ENCODE measurements around the gene SLC22A5.
A peak's percentile ranks its signal among the peaks of the same experiment; 100 is the strongest.
"Not testable (repeated sequence)": the region's sequence is repeated elsewhere in the genome, so short reads cannot be mapped to it uniquely, and the experiment has no call there.

SLC22A5 gene

GRCh38 chr5:132384506-132385050 is 15.1 kb downstream of the SLC22A5 start:
- H3K27ac ChIP-seq, result no peak overlapping the region
- H3K4me3 ChIP-seq, result no peak overlapping the region

DNA sequence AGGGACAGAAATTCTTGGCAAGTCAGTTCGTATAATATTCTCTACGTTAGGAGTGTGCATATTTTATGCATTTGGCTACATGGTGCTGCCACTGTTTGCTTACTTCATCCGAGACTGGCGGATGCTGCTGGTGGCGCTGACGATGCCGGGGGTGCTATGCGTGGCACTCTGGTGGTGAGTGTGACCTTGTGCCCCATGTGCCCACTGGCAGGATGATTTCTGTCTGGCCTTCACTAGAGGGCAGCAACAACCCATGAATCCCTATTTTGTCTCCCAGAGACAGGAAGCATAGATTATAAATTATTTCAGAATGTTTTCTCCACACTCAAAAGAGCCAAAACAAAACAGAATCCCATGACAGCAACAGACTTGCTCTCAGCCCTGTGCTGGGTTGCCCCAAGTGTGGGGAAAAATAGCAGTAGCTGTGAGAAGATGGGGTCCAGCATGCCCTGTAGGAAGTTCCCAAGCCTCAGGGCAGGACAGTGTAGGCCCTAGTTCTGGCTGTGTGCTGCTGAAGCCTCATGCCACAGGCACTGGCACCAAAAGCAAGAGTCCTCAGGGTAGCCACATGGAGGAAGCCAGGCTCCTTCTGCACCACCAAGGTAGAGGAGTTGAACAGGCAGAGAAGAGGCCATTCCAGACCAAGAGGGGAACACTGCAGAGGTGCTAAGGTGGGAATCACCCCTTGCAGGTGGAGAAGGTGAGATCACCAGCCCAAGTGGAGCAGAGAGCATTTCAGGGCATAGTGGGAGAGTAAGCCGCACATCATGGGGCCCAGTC is 16.0 kb downstream of the SLC22A5 start:
- no peak overlapping the region for H3K4me3 ChIP-seq
- peak overlapping the region in 15 of 21 experiments; percentile 13 to 78 (median 51) for H3K27ac ChIP-seq

DNA sequence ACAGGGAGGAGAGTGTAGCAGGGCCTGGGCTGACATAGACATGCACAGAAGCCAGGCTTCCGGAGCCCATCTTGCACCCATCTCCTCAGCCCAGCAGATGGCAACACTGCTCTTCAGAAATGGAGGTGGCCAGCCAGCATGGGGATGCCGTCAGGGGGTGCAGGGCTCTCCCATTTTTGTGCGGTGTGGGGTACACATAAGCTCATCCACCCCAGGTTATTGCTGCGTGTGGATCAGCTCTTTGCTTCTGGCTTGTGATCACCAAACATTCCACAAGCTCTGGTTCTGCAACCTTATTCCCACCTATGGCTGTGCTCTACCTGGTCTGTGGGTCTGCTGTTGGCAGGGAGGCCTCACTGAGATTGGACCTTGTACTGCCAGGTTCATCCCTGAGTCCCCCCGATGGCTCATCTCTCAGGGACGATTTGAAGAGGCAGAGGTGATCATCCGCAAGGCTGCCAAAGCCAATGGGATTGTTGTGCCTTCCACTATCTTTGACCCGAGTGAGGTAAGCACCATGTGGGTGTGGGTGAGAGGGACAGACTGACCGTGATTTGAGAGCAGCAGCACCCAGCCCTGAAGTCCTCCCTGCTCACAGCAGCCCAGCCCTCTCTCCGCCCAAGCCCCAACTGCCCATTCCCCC is 17.3 kb downstream of the SLC22A5 start:
- no peak overlapping the region for H3K4me3 ChIP-seq

DNA sequence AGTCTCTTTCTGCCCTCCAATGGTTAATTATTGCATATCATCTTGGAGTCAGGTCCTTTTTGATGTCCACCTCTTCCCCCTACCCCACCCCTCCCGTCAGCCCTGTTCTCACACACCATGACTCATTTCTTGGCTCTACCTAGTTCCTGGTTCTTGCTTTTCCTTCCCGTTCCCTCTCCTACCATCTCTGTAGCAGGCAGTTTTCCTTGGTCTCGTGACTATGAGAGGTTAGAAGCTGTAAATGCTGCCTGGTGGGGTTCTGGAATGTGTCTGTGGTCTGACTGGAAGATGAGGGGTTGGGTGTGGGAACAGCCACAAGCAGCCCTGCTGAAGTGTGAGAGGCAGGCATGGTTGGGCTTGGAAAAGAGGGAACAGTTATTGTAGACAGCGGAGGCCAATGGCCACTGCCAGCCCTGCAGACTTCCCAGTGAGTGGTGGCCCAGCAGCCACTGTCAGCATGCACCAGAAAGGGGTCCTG is 18.2 kb downstream of the SLC22A5 start:
- Histone ChIP-seq H3K4me3 (no peak overlapping the region), H3K27ac (peak overlapping the region in 19 of 21 experiments; percentile 46 to 87 (median 71))

More for the DNA sequence above, 17.3 kb downstream of the SLC22A5 start:
- H3K27ac ChIP-seq, result peak overlapping the region in 19 of 21 experiments; percentile 41 to 85 (median 68)

GRCh38 chr5:132388244-132389050 is 18.9 kb downstream of the SLC22A5 start:
- peak overlapping the region in 19 of 21 experiments; percentile 43 to 87 (median 71) for H3K27ac ChIP-seq
- no peak overlapping the region for H3K4me3 ChIP-seq

DNA sequence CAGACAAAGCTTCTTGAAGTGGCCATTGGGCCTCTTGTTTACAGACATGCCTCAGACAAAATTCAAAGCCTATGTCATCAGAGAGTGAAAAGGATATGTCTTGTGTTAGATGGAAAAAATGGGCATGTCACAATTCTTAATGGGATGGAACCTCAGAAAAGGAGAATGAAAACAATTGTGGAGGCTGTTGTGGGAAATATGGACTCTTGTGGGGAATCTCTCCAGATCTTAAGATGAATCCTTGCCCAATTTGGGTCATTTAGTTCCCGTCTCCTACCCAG is 19.5 kb downstream of the SLC22A5 start:
- Histone ChIP-seq H3K27ac (peak overlapping the region in 17 of 21 experiments; percentile 6 to 87 (median 64)), H3K4me3 (no peak overlapping the region)

DNA sequence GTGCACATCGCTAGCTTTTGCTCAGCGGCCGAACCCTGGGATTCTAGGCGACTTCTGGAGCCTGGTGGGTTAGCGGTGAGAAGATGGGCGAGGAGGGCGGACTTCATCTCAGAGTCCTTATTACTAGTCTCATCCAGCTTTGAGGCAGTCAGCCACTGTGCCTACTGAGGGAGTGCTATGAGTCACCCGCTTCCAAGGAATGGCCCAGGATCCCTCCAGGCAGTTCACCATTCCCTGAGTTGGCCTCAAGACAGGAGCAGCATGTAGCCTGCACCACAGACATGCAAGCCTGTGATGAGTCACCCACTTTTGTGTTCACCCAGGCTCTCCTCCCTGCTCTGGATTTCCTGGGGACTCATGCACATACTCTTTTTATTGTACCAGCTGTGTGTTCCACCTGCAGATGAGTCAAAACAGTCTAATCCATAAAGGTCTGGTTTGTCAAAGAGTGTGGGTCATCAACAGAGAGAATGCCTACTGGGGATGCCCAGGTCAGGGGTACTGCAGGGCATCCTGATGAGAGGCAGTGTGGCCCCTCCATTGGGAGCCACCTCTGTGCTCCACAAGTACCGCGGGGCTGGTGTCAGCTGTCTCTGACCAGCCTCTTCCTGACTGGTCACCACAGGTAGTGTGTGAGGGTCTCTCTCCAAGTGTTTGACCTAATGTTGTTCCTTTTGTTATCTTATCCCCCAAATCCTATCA is 20.2 kb downstream of the SLC22A5 start:
- no peak overlapping the region for H3K4me3 ChIP-seq
- peak overlapping the region in 16 of 21 experiments; percentile 6 to 87 (median 63) for H3K27ac ChIP-seq

DNA sequence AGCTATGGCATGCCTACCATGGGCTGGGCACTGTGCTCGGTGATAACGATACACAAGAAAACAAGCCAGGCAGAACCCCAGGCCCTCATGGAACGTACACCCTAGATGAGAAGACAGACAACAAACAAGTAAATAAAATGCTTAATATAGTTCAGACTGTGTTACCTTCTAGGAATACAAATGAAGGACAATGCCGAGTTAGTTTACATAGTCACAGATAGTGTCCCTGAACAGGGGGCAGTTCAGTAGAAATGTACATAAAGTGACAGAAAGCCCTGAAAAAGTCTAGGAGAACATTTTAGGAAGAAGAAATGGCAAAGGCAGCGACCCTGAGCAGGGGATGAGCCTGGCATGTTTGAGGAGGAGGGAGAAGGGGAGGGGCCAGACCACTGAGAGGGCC is 21.7 kb downstream of the SLC22A5 start:
- H3K4me3 ChIP-seq, result no peak overlapping the region
- H3K27ac ChIP-seq, result no peak overlapping the region

DNA sequence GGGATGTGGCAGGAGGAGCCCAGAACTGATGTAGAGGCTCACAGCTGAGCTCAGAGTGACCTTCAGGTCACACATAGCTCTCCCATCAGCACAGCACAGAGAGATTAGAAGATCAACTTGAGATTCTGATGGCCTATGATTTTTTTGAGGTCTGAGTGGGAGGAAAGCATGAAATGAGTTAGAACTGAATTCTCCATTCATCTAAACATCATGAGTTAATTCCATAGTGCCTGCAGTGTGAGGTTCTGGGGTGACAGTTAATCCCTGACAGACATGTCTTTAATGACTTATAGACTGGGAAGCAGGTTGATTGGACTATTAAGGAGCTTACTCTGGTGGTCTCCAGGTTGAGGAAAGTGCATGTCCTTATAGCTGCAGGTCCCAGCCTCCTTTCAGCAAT is 22.4 kb downstream of the SLC22A5 start:
- H3K27ac ChIP-seq, result no peak overlapping the region

GRCh38 chr5:132392411-132392810 is 22.9 kb downstream of the SLC22A5 start:
- no peak overlapping the region for H3K27ac ChIP-seq
- no peak overlapping the region for H3K4me3 ChIP-seq

More for the DNA sequence above, 22.4 kb downstream of the SLC22A5 start:
- H3K4me3 ChIP-seq, result no peak overlapping the region

GRCh38 chr5:132392978-132393825 is 23.7 kb downstream of the SLC22A5 start:
- Histone ChIP-seq H3K4me3 (no peak overlapping the region), H3K27ac (peak overlapping the region in 1 of 21 experiments; percentile 64)

GRCh38 chr5:132394667-132395259 is 25.3 kb downstream of the SLC22A5 start:
- H3K27ac ChIP-seq, result peak overlapping the region in 2 of 21 experiments; percentile 0 to 78

GRCh38 chr5:132396589-132397031 is 27.1 kb downstream of the SLC22A5 start:
- Histone ChIP-seq H3K27ac (peak overlapping the region in 3 of 21 experiments; percentile 17 to 78 (median 26)), H3K4me3 (no peak overlapping the region)

More at GRCh38 chr5:132394667-132395259, 25.3 kb downstream of the SLC22A5 start:
- H3K4me3 ChIP-seq, result no peak overlapping the region

DNA sequence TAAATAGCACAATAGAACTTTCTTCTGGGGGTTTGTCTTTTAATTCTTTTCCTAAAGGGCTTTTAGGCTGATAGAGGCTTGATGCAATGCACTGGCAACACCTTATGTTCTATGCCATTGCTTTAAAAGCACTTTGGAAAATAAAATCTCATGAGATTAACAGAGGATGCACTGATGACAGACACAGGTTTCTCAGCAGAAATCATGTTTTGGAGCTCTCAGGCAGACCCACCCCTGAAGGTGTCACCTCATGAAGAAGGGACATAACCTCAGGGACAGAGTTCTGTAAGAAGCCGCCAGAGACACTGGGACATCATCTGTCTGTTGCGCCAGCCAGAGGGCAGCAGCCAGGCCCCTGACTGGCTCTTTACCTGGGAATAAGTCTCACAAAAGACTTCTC is 27.7 kb downstream of the SLC22A5 start:
- Histone ChIP-seq H3K4me3 (no peak overlapping the region), H3K27ac (peak overlapping the region in 2 of 21 experiments; percentile 26 to 78)

DNA sequence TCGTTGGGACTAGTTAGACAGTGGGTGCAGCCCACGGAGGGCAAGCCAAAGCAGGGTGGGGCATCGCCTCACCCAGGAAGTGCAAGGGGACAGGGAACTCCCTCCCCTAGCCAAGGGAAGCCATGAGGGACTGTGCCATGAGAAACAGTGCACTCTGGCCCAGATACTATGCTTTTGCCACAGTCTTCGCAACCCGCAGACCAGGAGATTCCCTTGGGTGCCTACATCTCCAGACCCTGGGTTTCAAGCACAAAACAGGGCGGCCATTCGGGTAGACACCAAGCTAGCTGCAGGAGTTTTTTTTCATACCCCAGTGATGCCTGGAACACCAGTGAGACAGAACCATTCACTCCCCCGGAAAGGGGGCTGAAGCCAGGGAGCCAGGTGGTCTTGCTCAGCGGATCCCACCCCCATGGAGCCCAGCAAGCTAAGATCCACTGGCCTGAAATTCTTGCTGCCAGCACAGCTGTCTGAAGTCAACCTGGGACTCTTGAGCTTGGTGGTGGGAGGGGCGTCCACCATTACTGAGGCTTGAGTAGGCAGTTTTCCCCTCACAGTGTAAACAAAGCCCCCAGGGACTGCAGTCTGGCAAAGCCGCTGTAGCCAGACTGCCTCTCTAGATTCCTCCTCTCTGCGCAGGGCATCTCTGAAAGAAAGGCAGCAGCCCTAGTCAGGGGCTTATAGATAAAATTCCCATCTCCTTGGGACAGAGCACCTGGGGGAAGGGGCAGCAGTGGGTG is 28.6 kb downstream of the SLC22A5 start:
- H3K27ac ChIP-seq, result peak overlapping the region in 2 of 21 experiments; percentile 42 to 78
- not testable (repeated sequence) for H3K4me3 ChIP-seq

DNA sequence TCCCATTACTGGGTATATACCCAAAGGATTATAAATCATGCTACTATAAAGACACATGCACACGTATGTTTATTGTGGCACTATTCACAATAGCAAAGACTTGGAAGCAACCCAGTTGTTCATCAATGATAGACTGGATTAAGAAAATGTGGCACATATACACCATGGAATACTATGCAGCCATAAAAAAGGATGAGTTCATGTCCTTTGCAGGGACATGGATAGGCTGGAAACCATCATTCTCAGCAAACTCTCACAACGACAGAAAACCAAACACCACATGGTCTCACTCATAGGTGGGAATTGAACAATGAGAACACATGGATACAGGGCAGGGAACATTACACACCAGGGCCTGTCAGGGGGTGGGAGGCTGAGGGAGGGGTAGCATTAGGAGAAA is 34.5 kb downstream of the SLC22A5 start:
- H3K27ac ChIP-seq, H3K4me3 ChIP-seq: not testable (repeated sequence)

GRCh38 chr5:132405646-132406045 is 36.1 kb downstream of the SLC22A5 start:
- Histone ChIP-seq H3K27ac (no peak overlapping the region), H3K4me3 (no peak overlapping the region)
